HG03354 (cell line): Measurements from ENCODE around the gene SCAMP1.
A peak's percentile ranks its signal among the peaks of the same experiment; 100 is the strongest.
"Not testable (repeated sequence)": the region's sequence is repeated elsewhere in the genome, so short reads cannot be mapped to it uniquely, and the experiment has no call there.

Experiments used
- ATAC-seq: cut with Tn5 transposase; IDR thresholded peaks from one replicate; pipeline ENCODE4 v1.9.1; 2021; ENCODE audit warnings: mild to moderate bottlenecking; ENCODE audit not compliant: unreplicated experiment, poor library complexity, severe bottlenecking

SCAMP1 gene

DNA sequence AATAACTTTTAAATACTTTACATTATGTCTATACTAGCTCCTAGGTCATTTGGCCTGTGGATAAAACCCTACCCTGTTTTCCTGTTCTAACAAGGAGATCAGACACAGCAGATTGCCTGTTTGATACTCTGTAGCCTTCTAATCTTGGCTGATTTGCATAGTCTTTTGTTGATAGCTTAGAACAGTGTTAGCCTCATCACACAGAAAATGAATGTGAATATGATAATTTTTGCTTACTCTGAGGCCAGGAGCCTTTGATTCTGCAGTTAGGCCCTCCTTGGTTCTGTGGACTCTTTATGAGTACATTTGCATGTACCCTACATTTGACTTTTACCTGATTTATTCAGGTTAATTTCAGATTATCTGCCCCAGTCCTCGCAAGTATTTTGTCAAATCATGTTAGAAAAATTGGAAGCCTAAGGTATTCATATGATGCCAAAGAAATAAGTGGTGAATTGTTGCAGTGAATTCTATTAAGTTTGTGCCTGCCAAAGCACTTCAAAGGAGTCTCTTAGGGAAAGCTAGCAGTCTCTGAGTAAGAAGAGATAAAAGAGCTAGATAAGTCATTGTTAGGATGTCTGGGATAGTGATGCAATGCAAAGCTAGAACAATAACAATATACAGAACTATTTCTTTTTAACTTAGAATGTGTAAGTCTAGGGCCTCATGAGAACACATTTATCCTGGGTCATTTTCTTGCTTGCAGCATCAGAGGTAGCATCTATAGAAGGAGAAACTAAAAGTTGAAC, 56.4 kb downstream of the SCAMP1 start:
- ATAC-seq, result no peak

DNA sequence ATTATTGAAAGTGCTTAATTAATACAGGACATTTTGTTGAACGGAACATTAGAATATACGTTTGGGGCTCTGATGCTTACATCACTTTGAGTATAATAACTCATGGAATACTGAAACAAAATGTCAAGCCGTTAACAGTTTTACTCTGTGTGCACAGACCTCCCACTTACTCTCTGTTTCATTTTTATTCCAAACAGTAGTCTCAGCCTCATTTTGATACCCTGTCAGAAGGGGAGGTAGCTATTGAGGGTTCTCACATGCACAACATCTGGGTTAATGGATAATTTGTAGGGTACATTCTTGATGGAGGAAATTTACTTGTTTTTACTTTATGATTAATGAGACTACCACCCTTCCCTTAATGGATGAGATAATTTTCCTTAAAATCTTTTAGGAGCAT, 59.0 kb downstream of the SCAMP1 start:
- ATAC-seq, result peak; percentile 79

DNA sequence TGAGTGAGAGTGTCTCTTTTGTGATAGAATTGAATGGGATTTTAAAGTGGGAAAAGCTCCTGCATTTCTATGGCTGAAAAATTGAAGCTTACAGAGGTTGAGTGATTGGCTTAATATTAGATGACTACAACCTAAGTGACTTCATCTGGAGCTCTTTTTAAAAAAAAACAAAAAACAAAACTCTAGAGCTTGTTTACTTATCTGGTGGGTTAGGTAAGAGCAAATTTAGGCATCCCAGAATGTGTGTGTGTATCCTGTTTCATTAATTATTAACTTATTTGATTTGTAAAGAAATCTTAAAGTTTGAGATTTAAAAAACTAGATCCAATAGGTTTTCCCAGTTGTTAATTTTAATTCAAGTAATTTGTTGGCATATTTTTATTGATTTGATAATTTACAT, 60.1 kb downstream of the SCAMP1 start:
- ATAC-seq, result no peak

DNA sequence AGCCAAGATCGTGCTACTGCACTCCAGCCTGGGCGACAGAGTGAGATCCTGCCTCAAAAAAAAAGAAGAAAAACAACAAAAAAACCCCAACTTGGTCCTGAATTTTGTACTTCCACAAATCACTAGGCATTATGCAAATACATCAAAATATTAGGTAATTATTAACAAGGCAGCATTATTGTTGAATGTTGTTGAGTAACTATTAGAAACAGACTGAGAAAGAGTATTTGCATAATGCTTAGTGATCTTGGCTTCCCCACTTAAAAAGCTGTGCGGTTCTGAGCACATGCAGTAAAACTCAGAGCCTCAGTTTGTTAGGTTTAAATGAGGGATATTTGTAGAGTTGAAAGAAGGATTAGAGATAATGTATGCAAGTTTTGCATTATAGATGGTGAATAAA, 64.2 kb downstream of the SCAMP1 start:
- peak; percentile 82 for ATAC-seq

DNA sequence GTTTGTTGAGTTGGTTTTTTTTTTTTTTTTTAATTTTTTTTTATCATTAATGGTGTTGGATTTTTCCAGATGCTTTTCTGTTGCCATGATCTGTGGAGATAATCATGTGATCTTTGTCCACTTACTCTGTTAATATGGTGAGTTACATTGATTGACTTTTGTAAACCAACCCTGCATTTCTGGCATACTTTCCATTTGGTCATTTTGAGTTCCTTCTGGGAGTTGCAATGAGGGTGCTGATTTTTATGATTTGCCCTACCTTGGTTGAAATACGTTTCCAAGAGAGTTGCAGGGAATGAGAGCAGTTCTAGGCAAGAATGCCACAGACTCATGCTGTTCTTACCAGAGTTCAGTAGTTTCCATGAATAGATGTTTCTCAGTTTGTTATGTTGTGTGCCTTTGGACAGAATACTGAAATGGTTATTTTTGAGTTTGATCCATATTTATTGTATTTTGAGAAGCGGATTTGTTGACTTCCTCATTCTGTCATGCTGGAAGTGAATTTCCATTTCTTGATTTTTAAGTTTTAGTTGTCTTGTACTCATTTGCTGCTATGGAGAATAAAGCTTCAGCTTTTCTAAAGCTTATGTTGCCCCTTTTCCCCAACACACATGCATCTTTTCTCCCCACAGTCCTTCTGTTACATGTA, 69.0 kb downstream of the SCAMP1 start:
- no peak for ATAC-seq

DNA sequence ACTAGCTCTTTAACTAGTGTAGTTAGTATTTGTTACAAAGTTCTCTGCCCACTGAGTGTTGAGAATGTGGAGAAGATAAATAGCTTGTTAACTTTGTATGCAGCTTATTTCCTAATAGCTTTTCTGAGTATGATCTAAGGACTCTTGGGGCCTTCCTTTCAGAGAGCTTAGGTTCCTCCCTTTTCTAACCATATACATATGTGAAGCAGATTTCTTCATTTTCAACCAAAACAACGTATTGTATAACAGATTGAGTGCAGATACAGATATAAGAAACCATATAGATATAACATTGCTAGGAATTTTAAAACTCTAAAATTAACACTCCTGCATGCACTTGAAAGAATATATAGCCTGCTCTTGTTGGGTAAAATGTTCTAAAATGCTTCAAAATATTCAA, 70.4 kb downstream of the SCAMP1 start:
- ATAC-seq, result no peak

DNA sequence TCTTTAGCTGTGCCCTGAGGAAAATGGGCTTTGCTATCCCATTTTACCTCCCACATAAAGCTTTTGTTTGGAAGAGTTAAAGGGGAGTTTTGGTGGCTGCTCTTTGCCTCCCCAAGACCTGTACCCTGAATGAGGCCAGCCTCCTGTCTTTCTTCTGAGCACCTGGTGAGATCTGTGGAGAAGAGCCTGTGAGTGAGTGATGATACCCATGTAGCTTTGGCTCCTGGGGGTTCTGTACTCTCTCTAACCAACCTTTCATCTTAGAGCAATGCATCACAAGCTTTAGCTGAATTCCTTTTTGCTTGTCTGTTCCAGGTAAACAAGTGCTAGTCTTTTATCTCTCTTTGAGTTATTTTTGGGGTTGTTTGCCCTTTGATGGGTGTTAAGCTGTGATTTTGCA, 73.6 kb downstream of the SCAMP1 start:
- no peak for ATAC-seq

DNA sequence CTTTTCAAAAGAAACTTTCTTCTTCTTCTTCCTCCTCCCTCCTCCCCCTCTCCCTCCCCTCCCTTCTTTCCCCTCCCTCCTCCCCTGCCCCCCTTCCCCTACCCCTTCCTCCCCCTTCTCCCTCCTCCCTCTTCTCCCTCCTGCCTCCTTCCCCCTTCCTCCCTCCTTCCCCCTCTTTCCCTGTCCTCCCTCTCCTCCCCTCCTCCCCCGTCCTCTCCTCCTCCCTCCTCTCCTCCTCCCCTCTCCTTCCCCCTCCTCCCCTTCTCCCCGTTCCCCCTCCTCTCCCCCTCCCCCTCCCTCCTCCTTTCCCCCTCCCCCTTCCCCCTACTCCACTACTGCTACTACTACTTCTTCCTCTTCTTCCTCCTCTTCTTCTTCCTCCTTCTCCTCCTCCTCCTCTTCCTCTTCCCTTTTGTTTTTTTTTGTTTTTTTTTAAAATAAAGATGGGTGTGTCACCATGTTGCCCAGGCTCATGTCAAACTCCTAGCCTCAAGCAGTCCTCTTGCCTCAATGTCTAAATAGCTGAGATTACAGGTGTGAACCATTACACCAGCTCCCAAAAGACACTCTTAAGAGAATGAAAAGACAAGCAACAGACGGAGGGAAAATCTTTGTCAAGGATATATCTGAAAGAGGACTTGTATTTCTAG, 87.5 kb downstream of the SCAMP1 start:
- no peak for ATAC-seq

DNA sequence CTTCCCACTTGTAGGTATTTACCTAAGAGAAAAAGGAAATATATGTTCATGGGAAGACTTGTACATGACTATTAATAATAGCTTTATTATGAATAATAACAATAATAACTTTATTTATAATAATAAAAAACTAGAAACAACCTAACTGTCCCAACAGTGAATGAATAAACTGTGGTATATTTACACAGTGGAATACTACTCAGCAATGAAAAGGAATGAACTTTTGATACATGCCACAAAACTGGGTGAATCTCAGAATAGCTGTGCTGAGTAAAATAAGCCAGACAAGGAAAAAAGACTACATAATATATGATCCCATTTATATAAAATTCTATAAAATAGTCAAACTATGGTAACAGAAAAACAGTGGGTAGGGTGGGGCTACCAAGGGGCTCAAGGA, 88.7 kb downstream of the SCAMP1 start:
- ATAC-seq, result no peak

DNA sequence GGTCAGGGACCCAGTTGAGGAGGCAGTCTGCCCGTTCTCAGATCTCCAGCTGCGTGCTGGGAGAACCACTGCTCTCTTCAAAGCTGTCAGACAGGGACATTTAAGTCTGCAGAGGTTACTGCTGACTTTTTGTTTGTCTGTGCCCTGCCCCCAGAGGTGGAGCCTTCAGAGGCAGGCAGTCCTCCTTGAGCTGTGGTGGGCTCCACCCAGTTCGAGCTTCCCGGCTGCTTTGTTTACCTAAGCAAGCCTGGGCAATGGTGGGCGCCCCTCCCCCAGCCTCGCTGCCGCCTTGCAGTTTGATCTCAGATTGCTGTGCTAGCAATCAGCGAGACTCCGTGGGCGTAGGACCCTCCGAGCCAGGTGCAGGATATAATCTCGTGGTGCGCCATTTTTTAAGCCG, 97.1 kb downstream of the SCAMP1 start:
- not testable (repeated sequence) for ATAC-seq

DNA sequence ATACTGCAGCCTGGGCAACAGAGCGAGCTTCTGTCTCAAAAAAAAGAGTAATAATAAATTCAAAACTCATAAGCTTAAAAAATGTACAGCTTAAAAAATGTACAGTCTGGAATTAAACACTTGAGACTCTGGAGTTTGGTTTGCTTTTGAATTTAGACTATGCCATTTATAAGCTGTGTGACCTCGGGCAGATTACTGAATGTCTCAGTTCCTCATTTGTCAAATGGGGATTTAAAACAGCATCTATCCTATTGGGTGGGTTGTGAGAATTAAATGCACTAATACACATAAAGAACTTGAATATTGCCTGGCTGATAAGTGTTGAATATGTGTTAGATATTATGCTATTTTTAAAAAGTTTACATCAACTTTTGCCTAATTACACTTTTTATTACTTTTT, 98.4 kb downstream of the SCAMP1 start:
- no peak for ATAC-seq

DNA sequence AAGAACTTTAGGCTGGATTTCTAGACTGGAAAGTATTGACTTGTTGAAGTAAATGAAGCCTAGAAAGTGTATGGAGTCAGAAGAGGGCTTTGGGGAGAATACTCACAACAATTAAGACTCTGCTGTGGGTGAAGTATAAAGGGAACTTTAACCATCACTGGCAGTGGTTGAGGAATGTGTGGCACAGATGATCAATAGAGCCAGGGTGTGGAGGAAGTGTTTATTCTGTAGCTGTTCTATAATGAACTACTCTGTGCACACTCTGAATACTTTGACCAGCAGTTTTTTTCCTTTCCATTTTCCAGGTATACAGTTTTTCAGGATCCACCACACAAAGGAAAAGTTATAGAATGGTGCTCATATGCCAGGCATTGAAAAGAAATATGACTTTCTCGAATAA, 106.7 kb downstream of the SCAMP1 start:
- no peak for ATAC-seq

DNA sequence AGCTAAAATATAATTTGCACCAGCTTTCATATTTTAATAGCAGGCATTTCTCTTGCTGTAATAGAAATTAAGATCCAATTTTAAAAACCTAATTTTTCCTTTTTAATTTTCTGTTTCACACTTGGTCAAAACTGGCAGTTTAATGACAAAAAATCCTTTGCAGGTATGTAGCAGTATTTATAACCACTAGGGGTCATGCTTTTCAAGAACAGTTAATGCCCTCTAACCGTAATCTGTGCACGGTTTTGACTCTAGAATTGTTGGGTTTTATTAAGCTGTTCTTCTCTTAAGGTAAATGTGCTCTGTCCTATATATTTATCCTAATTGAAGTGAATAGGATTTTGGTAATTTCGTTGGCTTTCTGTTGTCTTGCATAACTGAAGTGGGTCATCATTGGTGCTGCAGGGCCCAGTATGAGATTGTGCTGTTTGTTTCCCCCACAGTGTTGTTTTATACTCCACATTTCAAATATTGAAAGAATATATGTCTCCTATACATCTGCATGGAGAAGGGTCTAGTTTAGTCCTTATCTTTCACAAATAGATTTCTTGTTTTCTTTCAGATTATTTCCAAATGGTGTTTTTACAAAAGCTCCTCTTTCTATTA, 107.4 kb downstream of the SCAMP1 start:
- ATAC-seq, result peak; percentile 56

DNA sequence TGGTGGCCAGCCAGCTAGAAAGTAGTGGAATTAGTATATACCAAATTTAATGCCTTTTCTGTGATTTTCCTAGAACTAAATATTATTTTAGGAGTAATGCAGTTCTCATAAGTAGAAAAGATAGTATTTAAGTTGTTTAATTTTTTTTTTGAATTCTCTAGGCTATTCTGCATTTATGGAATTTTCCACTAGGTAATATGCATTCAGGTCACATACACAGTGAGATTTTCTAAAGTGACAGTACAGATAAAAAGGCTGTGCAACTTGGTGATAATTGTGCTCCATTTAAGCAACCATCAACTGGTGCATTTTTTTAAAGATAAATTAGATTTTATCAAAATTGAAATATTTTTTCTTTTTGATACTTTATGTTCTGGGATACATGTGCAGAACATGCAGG, 111.5 kb downstream of the SCAMP1 start:
- ATAC-seq, result no peak

DNA sequence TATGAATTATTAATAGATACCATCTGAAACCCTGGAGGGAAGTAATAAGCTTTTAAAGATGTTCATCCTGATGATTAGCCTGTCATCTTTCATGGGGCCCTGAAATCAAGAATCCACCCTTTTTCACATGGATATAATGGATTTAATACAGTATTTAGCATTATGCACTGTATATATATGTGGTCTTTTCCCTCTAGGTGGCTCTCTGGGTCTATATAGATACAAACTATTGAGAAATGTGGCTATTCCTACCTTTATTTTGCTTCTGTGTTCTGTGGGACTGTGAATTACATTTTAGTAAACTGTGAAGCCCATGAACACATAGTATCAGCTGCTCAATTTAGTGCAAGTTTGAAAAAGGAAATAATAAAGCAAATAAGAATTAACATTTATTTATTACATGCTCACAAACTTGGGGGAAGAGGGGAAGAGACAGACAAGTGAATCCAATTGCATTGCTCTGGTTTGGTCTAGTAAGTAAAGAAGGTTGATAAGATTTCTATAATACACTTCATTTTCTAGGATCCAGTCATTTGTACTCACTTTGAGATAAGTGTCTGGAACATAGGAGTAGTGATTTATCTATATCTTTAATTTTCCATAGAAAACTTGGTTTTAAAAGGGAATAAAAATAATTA, 112.2 kb downstream of the SCAMP1 start:
- ATAC-seq, result no peak

DNA sequence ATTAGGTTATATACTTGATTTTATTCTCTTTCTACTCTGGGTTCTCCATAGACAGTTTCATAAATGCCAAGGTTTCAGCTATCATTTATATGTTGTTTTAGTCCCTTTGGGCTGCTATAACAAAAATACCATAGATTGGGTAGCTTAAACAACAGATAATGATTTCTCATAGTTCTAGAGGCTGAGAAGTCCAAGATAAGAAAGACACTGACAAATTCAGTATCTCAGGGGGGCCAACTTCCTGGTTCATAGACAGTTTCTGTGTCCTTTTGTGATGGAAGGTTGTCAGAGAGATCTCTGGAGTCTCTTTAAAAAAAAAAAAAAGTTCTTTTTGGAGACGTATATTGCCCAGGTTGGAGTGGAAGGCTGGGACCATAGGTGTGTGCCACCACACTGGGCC, 113.3 kb downstream of the SCAMP1 start:
- ATAC-seq, result no peak

DNA sequence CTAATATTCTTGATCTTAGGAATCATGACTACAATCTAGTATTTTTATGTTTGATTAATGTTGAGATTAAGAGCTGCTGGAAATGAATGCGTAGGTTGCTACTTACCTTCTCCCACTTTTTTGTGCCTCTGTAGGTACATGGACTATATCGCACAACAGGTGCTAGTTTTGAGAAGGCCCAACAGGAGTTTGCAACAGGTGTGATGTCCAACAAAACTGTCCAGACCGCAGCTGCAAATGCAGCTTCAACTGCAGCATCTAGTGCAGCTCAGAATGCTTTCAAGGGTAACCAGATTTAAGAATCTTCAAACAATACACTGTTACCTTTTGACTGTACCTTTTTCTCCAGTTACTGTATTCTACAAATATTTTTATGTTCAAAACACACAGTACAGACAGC, 115.0 kb downstream of the SCAMP1 start:
- no peak for ATAC-seq

DNA sequence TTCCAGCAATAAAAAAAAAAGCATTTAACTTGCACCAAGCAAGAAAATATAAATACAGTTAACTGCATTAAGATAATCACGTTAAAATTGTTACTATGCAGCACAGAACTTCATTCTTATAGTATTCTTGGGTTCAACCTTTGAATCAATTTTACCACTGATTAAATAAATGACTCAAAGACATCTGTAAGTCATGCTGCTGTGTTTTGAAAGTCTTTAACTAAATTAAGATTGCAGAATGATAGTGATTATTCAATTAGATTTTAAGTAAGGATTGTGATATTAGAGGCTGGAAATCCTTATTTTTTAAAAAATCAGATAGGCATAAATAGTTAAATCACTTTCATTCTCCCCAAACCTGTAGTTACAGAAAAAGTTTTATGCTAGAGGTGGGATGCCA, 116.4 kb downstream of the SCAMP1 start:
- no peak for ATAC-seq

DNA sequence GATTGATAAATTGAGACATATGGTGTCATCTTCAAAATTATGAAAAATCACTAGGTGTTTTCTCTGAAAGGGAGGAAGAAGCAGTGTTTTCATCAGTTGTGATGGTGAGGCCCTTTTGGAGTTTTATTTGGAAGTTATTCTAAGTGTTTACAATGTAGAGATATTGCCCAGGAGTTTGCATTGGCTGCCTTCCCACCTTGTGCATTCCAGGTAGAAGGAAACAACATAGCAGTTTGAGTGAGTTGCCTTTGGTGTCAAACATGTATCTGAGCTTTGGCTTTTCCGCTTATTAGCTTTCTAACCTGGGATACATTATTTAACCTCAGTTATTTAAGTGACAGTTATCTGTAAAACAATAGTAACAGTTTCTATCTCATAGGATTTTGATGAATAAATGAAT, 122.5 kb downstream of the SCAMP1 start:
- no peak for ATAC-seq

DNA sequence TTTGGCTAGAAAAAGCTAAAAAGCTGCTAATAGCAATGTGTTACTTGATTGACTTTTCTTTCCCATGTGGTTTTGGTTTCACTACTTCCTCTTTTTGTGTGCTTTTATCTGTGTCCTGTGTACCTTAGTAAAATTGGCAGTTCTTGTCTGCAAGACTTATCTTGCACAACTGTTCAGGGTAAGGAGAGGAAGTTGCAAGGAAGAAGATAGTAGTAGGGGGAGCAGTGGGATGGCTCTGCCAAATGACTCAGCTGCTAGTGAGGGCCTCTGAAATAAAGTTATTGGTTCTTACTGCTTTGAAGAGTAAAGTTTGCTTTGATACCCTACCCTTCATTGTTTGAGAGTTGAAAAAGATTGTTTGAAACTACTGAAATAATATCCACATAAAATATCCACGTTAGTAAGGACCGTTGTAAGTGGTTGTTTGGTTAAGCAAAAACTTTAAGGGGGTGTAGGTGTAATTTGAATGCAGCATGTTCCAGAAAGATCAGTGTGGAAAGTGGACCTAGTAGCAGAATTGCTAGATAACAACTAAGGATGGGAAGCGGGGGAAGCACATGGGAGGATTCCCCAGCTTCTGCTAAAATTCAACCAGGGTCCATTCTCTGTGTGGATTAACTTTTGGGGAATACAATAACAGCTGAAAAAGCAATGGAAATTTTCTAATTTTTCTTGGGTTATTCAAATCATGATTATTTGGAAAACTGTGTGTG, 123.5 kb downstream of the SCAMP1 start:
- peak; percentile 56 for ATAC-seq
